ENCODE measurements around the gene STK39. TPM values are rescaled to one million over a fixed set of nuclear protein-coding genes. Genes with fewer than 3 reads are reported as not detected.

The STK39 gene
- total and polyA plus RNA-seq, 9 of the 15 experiments (the other 6 are each of a cell fraction or from before 2014, with no cell fraction given) = 0.19 to 0.76 (median 0.51) TPM

DNA sequence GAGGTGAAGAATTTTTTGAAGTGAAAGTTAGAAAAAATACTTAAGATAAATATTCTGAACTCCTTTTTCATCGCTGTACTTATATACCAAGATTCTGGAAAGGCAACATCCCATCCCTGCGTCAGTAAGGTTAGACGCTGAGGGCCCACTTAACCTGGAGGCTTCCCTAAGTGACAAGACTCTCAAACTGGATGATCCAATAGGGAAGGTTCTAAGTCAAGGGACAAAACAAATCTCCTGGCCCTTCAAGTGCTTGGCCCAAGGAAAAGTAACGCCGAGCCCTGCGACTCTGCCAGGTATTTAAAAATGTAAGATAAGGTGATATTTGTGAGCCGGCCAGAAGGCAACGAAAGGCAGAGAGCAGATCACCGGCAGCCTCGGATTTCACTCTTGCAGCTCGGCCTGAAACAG is 1.3 kb downstream of the STK39 start:
- no peaks in the 10 kb centered on the region for H3K36me3 ChIP-seq (ENCODE audit: control insufficient read depth, insufficient read depth, low read length)
- no peak for TF ChIP-seq FUS (optimal IDR thresholded peaks at IDR 0.05; ENCODE audit: low read depth, low read length)
- TF ChIP-seq, protein P1, sequence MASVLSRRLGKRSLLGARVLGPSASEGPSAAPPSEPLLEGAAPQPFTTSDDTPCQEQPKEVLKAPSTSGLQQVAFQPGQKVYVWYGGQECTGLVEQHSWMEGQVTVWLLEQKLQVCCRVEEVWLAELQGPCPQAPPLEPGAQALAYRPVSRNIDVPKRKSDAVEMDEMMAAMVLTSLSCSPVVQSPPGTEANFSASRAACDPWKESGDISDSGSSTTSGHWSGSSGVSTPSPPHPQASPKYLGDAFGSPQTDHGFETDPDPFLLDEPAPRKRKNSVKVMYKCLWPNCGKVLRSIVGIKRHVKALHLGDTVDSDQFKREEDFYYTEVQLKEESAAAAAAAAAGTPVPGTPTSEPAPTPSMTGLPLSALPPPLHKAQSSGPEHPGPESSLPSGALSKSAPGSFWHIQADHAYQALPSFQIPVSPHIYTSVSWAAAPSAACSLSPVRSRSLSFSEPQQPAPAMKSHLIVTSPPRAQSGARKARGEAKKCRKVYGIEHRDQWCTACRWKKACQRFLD (CRISPR knock-in tag; IDR thresholded peaks at IDR 0.05) = peak; percentile 12; the same call in 1 of the 2 replicates
- peak; percentile 44 for TF ChIP-seq CBX2 (IDR thresholded peaks at IDR 0.05; ENCODE audit: insufficient read depth, low read length, poor library complexity, severe bottlenecking)
- POLR2A ChIA-PET = no interaction called here
- no peak overlapping the region for H2AFZ ChIP-seq (ENCODE audit: low read depth, low read length)
- H4K20me1 ChIP-seq (replicated peaks; ENCODE audit: control insufficient read depth, insufficient read depth, low read length) = no peaks in the 10 kb centered on the region
- no peaks in the 10 kb centered on the region for H3K9me3 ChIP-seq (replicated peaks; ENCODE audit: control insufficient read depth, insufficient read depth, low read depth, low read length)
- peaks cover 0 to 17% of the 10 kb centered on the region in 2 experiments; a peak in 3 of 5 replicates for H3K4me1 ChIP-seq (replicated peaks in 1 of 2; ENCODE audit: control insufficient read depth in 2 of 2, insufficient read depth in 2 of 2, low read length in 2 of 2)
- WGBS (ENCODE audit: insufficient coverage, low coverage, missing lambda C conversion rate) = 21% methylated on average over 11 of the region's 11 CpGs
- H3K79me2 ChIP-seq (ENCODE audit: control insufficient read depth, insufficient read depth, low read length) = no peaks in the 10 kb centered on the region
- no peaks in the 10 kb centered on the region for H3K9me1 ChIP-seq (ENCODE audit: control insufficient read depth, insufficient read depth, low read length)
- no peak overlapping the region for H3K9ac ChIP-seq (ENCODE audit: insufficient read depth in 1 of 2, low read depth in 2 of 2, low read length in 2 of 2)
- H3K27me3 ChIP-seq (ENCODE audit: control insufficient read depth in 2 of 2, insufficient read depth in 2 of 2, low read length in 2 of 2) = peaks cover 31 to 36% of the 10 kb centered on the region in 2 experiments
- H3K4me3 ChIP-seq = no peak overlapping the region
- CTCF ChIA-PET (ENCODE audit: low intra/inter-chr PET ratio) = no interaction called here
- no peak overlapping the region for H3K27ac ChIP-seq (ENCODE audit: extremely low read depth, low read depth, low read length)
- ATAC-seq (no peak), DNase-seq (ENCODE audit: extremely low read depth in 1 of 4, low spot score in 3 of 4) (no peak), FAIRE-seq (no peak)
- no TSS peak for BruUV-seq (replicated peaks)
- in situ Hi-C loops (cut with MboI) = no loop called here
- intact Hi-C loops (cut with micrococcal nuclease) = no loop called here
- no peak overlapping the region for H3K4me2 ChIP-seq (ENCODE audit: insufficient read depth, low read length)

Measured in K562 (cell line).